A549 (cell line): ENCODE results near the gene TALDO1. TPM values are rescaled to one million over a fixed set of nuclear protein-coding genes. Genes with fewer than 3 reads are reported as not detected.
A peak's percentile ranks its signal among the peaks of the same experiment; 100 is the strongest.

ENCODE experiments used
- ATAC-seq, 2 experiments: fragments of 200-7000 bp in 1 of 2; fragments of >200 bp in 1 of 2; cut with Nextera tagmentation in 1 of 2; cut with Tn5 transposase in 1 of 2; 3 replicates each; pipeline versions ENCODE4 v1.8.0 to v1.9.1; 2018 to 2020; ENCODE audit warnings: mild to moderate bottlenecking in 1 of 2, moderate library complexity in 1 of 2
- CTCF ChIA-PET: fragments of 300-600 bp; sonication (Branson Sonifier 250); formaldehyde crosslinking; extraction: SDS; loops from one replicate; lab custom pipeline; 2021; ENCODE audit warnings: antibody characterized with exemption, inconsistent platforms; lab: Yijun Ruan, JAX
- POLR2A ChIA-PET: fragments of 350-600 bp; formaldehyde crosslinking; extraction: SDS; loops from one replicate; lab custom pipeline; 2021; ENCODE audit warnings: antibody characterized with exemption, inconsistent platforms; lab: Yijun Ruan, JAX
- DNase-seq, 2 experiments: peaks; one replicate each; pipeline versions ENCODE4 v3.0.0 to v3.0.0-alpha.2; 2011 to 2016; ENCODE audit warnings: low read depth in 1 of 2, low spot score in 1 of 2
- FAIRE-seq: peaks from 2 replicates; lab custom pipeline; 2011; peaks lifted over from hg19 to GRCh38; lab: Jason Lieb, UNC
- H3K27ac ChIP-seq, 2 experiments: fragments of >200 bp; sonication (Bioruptor Twin); formaldehyde crosslinking; 3 replicates each; pipeline ENCODE4 v1.5.1; 2016 to 2017
- H3K4me1 ChIP-seq: fragments of >200 bp; sonication (Bioruptor Twin); formaldehyde crosslinking; 3 replicates; pipeline ENCODE4 v1.6.1; 2016
- H3K4me2 ChIP-seq: fragments of >200 bp; sonication (Bioruptor Twin); formaldehyde crosslinking; 3 replicates; pipeline ENCODE4 v1.6.1; 2016
- H3K4me3 ChIP-seq: fragments of >200 bp; sonication (Bioruptor Twin); formaldehyde crosslinking; 3 replicates; pipeline ENCODE4 v1.5.1; 2016
- H3K9me3 ChIP-seq: fragments of >200 bp; sonication (Bioruptor Twin); formaldehyde crosslinking; 3 replicates; pipeline ENCODE4 v1.6.1; 2016
- BCL3 ChIP-seq: fragments of >200 bp; sonication (Bioruptor Twin); formaldehyde crosslinking; IDR thresholded peaks from 3 replicates; pipeline ENCODE4 v1.6.1; 2016
- CEBPB ChIP-seq, 2 experiments: fragments of >200 bp in 1 of 2; sonication (Bioruptor Twin) in 1 of 2; formaldehyde crosslinking in 1 of 2; IDR thresholded peaks; 2 replicates each; pipeline ENCODE4 v1.6.1; 2012 to 2016
- CTCF ChIP-seq: fragments of >200 bp; sonication (Bioruptor Twin); formaldehyde crosslinking; IDR thresholded peaks from 3 replicates; pipeline ENCODE4 v1.5.1; 2016
- FOSB ChIP-seq: fragments of 250-450 bp; sonication (Bioruptor Pico); IDR thresholded peaks from 2 replicates; pipeline ENCODE4 v1.5.0; 2020; ENCODE audit warnings: mild to moderate bottlenecking, moderate library complexity
- FOSL2 ChIP-seq, 2 experiments: fragments of 450-650 bp in 1 of 2; fragments of >200 bp in 1 of 2; sonication (Bioruptor Twin) in 1 of 2; formaldehyde crosslinking; IDR thresholded peaks; 2 replicates each; pipeline versions ENCODE4 v1.5.0 to v1.6.1; 2016 to 2020; ENCODE audit warnings: mild to moderate bottlenecking in 1 of 2, moderate library complexity in 1 of 2
- JUN ChIP-seq, 2 experiments: fragments of >200 bp; sonication (Bioruptor Twin); formaldehyde crosslinking; IDR thresholded peaks; 2 replicates in 1 of 2; 3 replicates in 1 of 2; pipeline ENCODE4 v1.6.1; 2016 to 2017
- MAX ChIP-seq: IDR thresholded peaks from 2 replicates; pipeline ENCODE4 v1.6.1; 2012
- MAZ ChIP-seq: fragments of 150-350 bp; IDR thresholded peaks from 2 replicates; pipeline ENCODE4 v1.6.1; 2014; ENCODE audit warnings: antibody characterized with exemption, low read depth, low read length, borderline replicate concordance
- NFE2L2 ChIP-seq: fragments of 150-350 bp; conservative IDR thresholded peaks from 2 replicates; pipeline ENCODE4 v1.6.1; 2014; ENCODE audit warnings: low read length
- NPAS2 ChIP-seq: fragments of 250-450 bp; sonication (Bioruptor Pico); IDR thresholded peaks from 2 replicates; pipeline ENCODE4 v1.8.0; 2022; ENCODE audit warnings: mild to moderate bottlenecking, moderate library complexity, borderline replicate concordance
- PBX3 ChIP-seq: IDR thresholded peaks from 2 replicates; pipeline ENCODE4 v1.6.1; 2012
- POLR2AphosphoS2 ChIP-seq: conservative IDR thresholded peaks from 2 replicates; pipeline ENCODE4 v1.6.1; 2012; ENCODE audit warnings: low read length, improper control_type of control experiment, inconsistent platforms
- SMC3 ChIP-seq: fragments of >200 bp; sonication (Bioruptor Twin); formaldehyde crosslinking; IDR thresholded peaks from 3 replicates; pipeline ENCODE4 v1.6.1; 2018; ENCODE audit warnings: inconsistent platforms
- ZC3H11A ChIP-seq: fragments of 450-650 bp; IDR thresholded peaks from 2 replicates; pipeline ENCODE4 v1.6.1; 2014; ENCODE audit warnings: antibody characterized with exemption, mild to moderate bottlenecking
- WGBS: methylation state at CpG from one replicate; pipeline ENCODE4 v1.1.6; 2017; ENCODE audit errors: missing lambda C conversion rate; 5-methylcytosine and 5-hydroxymethylcytosine counted together
- polyA plus RNA-seq, 4 experiments: library from polyadenylated mRNA; depleted of rRNA in 3 of 4; stranded (reverse); fragments of >200 nt; fragmentation: RNase III in 1 of 4; extraction: RNeasy Plus Mini Kit Qiagen cat#74134 plus additional on column Dnase treatment in 1 of 4; gene quantifications; 2 replicates in 3 of 4; 3 replicates in 1 of 4; pipeline ENCODE4 v1.2.3, GENCODE V29; 2011 to 2017

TALDO1 gene
- polyA plus RNA-seq, 2 of the 4 experiments (the other 2 are of a cell fraction): 287 to 391 TPM

- Histone ChIP-seq H3K4me2 (no peak overlapping the region), H3K4me1 (peaks cover 22% of the 10 kb centered on the region)
- CTCF ChIA-PET: interaction anchor here (1.2 to 5.6 kb wide), 3 partner anchors 13 to 98 kb away, joined by 3 to 26 read pairs (median 3); partner anchors contain the start of gene TALDO1
- FAIRE-seq (no peak), DNase-seq (no peak), ATAC-seq (no peak)
- TF ChIP-seq ZC3H11A (no peak), NPAS2 (CRISPR knock-in tag) (no peak), MAZ (no peak), NFE2L2 (no peak)
- TF ChIP-seq, all 56 proteins: peak for 0
- H3K27ac ChIP-seq: no peak overlapping the region
- H3K4me3 ChIP-seq: no peak overlapping the region
- POLR2A ChIA-PET: interaction anchor here (2.0 kb wide), 1 partner anchor 13 kb away, joined by 9 read pairs; the partner anchor contains the start of gene TALDO1
- H3K9me3 ChIP-seq: no peaks in the 10 kb centered on the region
These were observed 13.0 kb downstream of the TALDO1 start for GRCh38 chr11:760236-760635.

GRCh38 chr11:761526-762108, 14.4 kb downstream of the TALDO1 start:
- WGBS: 87% methylated on average over 8 of the region's 8 CpGs
- Histone ChIP-seq H3K4me2 (peak overlapping the region; percentile 45; the same call in 2 of the 3 replicates), H3K9me3 (no peaks in the 10 kb centered on the region), H3K27ac (peak overlapping the region in 1 of 2 experiments; percentile 81; a peak in 2 of 6 replicates), H3K4me3 (no peak overlapping the region), H3K4me1 (peaks cover 29% of the 10 kb centered on the region)
- DNase-seq: no peak
- TF ChIP-seq POLR2AphosphoS2: peak; percentile 30; the same call in 1 of the 2 replicates
- TF ChIP-seq FOSB (CRISPR knock-in tag): no peak
- no peak for FAIRE-seq
- ChIA-PET CTCF (interaction anchor here (0.9 to 5.4 kb wide), 4 partner anchors 7 to 65 kb away, joined by 3 to 32 read pairs (median 16); partner anchors contain the start of genes TALDO1 and TMEM80), POLR2A (interaction anchor here (0.5 to 2.1 kb wide), 3 partner anchors 7 to 14 kb away, joined by 3 to 9 read pairs (median 5); partner anchors contain the start of gene TALDO1)
- ATAC-seq: 0 out of 6 replicates have a peak, but pooled peaks of 1 of the 2 experiments have one; percentile 0

GRCh38 chr11:762421-763072, 15.3 kb downstream of the TALDO1 start:
- no peaks in the 10 kb centered on the region for H3K9me3 ChIP-seq
- peak; percentile 80 for TF ChIP-seq MAX
- TF ChIP-seq CEBPB (IDR thresholded peaks at IDR 0.05): peak in 1 of 2 experiments; percentile 22; a peak in 1 of 4 replicates
- TF ChIP-seq FOSL2 (IDR thresholded peaks at IDR 0.05): no peak
- peak; percentile 69 for TF ChIP-seq FOSL2 (CRISPR knock-in tag; IDR thresholded peaks at IDR 0.05)
- TF ChIP-seq SMC3: peak; percentile 23; the same call in 1 of the 3 replicates
- TF ChIP-seq FOSB (CRISPR knock-in tag): no peak
- no peak for TF ChIP-seq BCL3
- peak; percentile 24; the same call in 1 of the 3 replicates for TF ChIP-seq CTCF
- TF ChIP-seq PBX3: peak; percentile 70
- peak in 1 of 2 experiments; percentile 18; a peak in 2 of 5 replicates for TF ChIP-seq JUN (IDR thresholded peaks at IDR 0.05)
- peaks cover 29% of the 10 kb centered on the region for H3K4me1 ChIP-seq
- no peak overlapping the region for H3K4me3 ChIP-seq
- 39% methylated on average over 6 of the region's 10 CpGs for WGBS
- peak overlapping the region; percentile 45 for H3K4me2 ChIP-seq
- FAIRE-seq: no peak
- ATAC-seq: peak; percentile 63 to 66
- ChIA-PET CTCF (interaction anchor here (1.0 to 5.4 kb wide), 7 partner anchors 8 to 66 kb away, joined by 3 to 32 read pairs (median 6); partner anchors contain the start of genes TALDO1 and TMEM80), POLR2A (interaction anchor here (2.1 kb wide), 1 partner anchor 8 kb away, joined by 5 read pairs; no protein-coding TSS in a partner anchor)
- peak overlapping the region; percentile 61 to 81 for H3K27ac ChIP-seq
- DNase-seq: peak; percentile 71 to 83
